Measurements from ENCODE around the gene MTRFR.
"Not testable (repeated sequence)": the region's sequence is repeated elsewhere in the genome, so short reads cannot be mapped to it uniquely, and the experiment has no call there.

MTRFR gene

DNA sequence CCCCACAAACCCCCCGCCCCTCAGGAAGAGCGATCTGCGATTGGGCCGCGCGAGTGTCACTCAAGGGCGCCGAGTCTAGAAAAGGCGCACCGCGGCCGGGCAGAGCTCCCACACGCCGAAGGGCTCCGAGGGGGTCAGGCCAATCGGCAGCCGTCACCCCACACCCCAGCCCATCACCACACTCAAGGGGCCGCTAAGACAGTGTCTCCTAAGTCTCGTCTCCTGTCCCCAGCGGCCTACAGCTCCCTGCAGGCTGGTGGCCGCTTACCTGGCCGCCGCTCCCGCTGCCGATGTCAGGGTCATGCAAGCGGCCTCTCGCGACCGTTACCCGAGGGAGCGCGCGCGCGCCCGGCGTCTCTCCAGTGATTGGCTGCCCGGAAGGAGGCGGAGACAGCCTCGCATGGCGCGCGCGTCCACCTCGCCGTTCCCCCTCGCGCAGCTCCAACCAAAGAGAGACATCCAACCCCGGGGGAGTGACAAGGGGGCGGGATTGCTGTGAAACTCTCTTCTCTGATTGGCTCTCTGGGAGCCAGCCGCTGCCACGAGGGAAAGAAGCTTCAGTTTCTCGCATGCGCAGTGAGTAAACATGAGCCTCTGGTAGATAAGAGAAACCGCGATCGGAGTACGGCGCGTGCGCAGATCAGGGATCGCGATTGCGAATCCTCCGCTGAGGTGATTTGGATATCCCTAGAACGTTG is at the start of gene MTRFR, which contains the start of gene MPHOSPH9:
Gene MTRFR (plus strand): TSS at position 630 of the 698 bp plus-strand sequence. CDS start 20,239 bp downstream, outside the sequence.
Gene MPHOSPH9 (minus strand): TSS at position 335 of the 698 bp plus-strand sequence. CDS start 2,777 bp downstream, outside the sequence.
- peak; percentile 99 for DNase-seq

- DNase-seq = no peak
Measured at GRCh38 chr12:123187637-123188036, 45.6 kb upstream of the MTRFR start.

DNA sequence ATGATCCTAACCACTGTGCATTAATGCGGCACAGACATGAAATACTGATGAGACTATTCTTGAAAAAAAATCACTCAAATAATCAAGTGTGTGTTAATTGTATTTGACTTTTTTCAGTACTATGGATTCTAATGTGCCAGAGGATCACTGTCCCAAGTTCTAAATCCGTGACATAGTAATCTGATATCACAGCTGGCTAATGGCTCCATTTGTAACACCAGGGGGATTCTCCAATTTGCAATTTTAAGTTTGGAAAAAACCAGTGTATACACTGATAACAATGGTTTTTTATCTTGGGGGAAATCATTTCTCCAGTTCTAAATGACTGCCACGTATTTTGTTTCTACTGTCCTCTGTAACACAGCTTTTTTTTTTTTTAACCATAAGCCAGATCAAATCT is 33.3 kb upstream of the MTRFR start:
- DNase-seq = no peak

DNA sequence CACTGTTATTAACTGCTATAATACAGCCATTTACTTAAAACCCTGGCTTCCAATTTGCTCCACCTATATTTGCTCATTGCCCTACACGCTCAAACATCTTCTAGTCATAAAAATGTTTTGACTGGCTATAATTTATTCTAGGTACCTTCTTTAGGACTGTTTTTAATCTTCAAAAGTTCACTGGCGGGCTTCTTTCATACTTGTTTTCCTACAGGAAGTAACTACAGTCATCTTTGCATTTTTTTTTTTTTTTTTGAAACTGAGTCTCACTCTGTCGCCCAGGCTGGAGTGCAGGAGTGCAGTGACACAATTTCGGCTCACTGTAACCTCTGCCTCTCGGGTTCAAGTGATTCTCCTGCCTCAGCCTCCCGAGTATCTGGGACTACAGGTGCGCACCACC is 32.8 kb upstream of the MTRFR start:
- DNase-seq = peak; percentile 4

- DNase-seq = not testable (repeated sequence)
Measured at GRCh38 chr12:123206794-123207193, 26.4 kb upstream of the MTRFR start.

DNA sequence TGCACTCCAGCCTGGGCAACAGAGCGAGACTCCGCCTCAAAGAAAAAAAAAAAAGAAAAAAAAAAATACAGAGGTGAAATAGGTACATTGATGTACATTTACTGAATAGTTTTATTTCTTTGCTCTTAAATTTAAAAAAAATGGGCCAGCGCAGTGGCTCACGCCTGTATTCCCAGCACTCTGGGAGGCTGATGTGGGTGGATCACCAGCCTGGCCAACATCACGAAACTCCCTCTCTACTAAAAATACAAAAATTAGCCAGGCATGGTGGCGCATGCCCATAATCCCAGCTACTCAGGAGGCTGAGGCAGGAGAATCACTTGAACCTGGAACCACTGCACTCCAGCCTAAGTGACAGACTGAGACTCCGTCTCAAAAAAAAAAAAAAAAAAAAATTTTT is 25.4 kb upstream of the MTRFR start:
- DNase-seq = not testable (repeated sequence)

DNA sequence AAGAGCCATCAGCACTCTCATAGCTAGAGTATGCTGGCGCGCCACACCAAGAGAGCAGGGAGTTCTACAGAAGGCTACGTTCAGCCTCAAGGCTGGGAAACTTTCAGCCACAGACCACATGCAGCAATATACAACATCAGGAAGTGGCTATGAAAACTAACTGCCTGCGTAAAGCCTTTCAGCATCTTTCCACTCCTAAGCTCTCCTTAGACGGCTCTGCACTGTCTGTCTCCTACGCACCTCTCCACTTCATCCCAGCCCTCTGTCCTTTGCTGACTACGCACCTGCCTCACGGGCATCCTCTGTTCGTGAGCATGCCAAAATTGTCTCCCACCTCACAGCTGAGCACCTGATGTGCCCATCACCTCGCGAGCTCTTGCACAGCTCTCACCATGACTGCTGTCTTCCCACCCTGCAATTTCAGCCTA is 10.0 kb upstream of the MTRFR start:
- DNase-seq = peak; percentile 58

DNA sequence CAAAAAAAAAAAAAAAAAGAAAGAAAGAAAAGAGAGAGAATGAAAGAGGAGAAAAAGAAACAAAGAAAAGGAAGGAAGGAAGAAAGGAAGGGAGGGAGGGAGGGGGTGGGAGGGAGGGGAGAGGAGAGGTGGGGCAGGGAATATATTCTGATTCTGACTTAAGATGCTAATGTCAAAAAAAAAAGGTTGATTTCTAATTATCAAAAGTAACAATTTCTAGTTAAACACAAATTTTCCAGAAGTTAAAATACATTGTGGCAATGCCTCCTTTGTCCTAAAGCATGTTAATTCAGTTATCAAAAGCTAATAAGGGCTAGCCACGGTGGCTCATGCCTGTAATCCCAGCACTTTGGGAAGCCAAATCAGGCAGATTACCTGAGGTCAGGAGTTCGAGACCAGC is 7.8 kb upstream of the MTRFR start:
- DNase-seq = no peak

- no peak for DNase-seq
Measured at GRCh38 chr12:123227581-123228258, 5.5 kb upstream of the MTRFR start.

- DNase-seq = no peak
Measured at GRCh38 chr12:123229051-123229450, 4.2 kb upstream of the MTRFR start.

DNA sequence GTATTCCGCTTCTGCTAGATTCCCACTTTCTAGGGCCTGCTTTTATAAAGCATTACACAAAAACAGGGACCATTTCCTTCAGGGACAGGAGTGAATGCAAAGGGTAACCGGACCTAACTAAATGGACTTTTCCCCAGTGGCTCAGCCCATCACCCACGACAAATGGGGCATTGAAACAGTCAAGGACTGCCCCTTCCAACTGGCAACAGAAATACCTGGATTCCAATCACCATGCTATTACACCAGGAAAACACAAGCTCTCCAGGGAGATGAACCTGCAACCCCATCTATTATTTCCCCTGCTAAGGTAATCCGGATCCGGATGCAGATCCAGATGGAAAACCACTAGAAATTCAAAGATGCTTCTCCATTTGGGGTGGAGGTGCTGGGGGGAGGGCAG is 1.3 kb upstream of the MTRFR start:
- DNase-seq = no peak

DNA sequence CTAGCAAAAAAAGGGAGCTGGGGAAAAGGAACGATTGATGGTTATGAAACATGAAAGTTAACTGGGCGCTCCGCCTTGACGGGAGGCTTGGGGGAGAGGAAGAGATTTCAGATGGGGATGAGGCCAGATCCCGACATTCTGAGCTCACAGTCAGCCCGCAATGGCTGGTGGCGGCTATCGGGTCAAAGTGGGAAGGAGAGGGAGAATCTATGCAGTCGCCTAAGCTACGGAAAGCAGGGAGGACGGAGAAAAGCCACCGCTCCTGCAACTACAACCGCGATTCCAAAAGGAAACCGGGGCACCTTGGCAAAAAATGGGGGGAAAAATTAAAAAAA is 797 bp upstream of the MTRFR start:
- no peak for DNase-seq

DNA sequence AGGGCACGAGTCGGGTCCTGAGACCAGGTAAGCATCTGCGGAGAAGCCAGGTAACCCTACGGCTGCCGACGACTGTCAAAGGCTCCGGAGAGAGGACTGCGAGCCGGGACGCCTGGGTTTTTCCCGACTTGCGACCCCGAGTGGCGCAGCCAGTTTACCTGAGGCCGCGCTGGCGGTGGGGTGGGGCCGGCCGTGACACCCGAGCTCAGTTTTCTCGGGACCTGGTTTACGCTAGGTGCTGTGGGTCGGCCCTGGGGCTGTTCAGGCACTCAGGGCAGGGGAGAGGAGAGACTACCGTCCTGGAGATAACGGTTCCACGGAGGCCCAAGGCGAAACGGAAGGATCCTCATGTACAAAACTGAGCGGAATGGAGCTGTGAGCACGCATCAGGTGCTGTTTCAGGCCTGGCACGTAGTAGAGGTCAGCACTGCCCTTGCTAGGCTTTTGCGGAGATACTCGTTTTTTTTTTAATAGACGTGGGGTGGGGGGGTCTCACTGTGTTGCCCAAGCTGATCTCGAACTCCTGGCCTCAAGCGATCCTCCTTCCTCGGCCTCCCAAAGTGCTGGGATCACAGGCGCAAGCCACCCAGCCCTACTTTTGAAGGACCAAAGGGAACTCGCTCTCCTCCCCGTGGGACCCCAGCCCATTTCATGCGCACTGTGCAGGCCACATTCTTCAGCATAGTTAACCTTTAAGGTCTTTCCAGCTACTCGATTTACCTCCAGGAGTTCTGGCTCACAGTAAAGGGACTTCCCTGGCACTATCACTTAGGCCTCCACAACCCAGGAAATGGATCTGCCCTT is 471 bp downstream of the MTRFR start:
- no peak for DNase-seq

GRCh38 chr12:123237646-123238329 is 4.6 kb downstream of the MTRFR start:
- peak; percentile 62 for DNase-seq

DNA sequence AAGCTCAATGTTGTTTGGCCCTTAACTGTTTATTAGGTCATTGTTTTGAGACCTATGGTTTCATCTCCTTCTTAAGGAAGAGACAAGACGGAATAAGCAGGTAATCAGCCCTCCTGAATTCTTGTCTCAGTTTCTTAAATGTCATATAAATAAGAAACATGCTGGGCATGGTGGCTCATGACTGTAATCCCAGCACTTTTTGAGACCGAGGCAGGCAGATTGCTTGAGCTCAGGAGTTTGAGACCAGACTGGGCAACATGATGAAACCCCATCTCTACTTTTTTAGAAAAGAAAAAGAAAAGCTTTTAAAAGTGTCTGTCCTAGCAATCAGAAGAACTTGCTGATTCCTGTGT is 5.1 kb downstream of the MTRFR start:
- no peak for DNase-seq

- no peak for DNase-seq
Measured at GRCh38 chr12:123238961-123239360, 5.7 kb downstream of the MTRFR start.

- no peak for DNase-seq
Measured at GRCh38 chr12:123242116-123242904, 9.1 kb downstream of the MTRFR start.

DNA sequence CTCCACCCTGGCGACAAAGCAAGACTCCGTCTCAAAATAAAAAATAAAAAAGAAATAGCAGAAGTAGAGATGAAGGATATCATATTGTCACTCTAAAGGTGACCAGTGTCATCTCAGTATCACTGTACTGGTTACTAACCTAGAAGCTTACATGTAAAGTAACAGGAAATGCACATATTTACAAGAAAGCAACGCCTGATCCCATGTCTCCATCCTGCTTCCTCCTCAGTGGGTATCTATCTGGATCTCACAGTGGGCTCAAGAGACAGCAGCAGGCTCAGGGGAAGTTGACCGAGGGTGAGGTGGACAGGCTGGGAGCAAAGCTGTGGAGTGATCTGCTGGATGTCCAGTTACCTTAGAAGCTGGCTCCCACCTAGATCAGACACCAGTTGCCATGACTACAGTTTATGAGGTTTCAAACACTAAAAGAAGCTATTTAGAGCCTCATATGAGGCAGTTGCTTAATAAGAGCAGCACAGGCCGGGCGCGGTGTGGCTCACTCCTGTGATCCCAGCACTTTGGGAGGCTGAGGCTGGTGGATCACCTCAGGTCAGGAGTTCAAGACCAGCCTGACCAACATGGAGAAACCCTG is 10.5 kb downstream of the MTRFR start:
- no peak for DNase-seq

GRCh38 chr12:123245678-123246077 is 12.4 kb downstream of the MTRFR start:
- no peak for DNase-seq

DNA sequence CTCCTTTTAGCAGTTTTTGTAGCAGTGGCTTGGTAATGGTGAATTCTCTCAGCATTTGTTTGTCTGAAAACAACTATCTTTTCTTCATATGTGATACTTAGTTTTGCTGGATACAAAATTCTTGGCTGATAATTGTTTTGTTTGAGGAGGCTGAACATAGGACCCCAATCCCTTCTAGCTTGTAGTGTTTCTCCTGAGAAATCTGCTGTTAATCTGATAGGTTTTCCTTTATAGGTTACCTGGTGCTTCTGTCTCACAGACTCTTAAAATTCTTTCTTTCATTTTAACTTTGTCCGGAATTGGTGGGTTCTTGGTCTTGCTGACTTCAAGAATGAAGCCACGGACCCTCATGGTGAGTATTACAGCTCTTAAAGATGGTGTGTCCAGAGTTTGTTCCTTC is 14.9 kb downstream of the MTRFR start:
- not testable (repeated sequence) for DNase-seq

GRCh38 chr12:123248996-123249741 is 15.9 kb downstream of the MTRFR start:
- not testable (repeated sequence) for DNase-seq
